AG09309 (cell line): ENCODE measurements around the gene PTPRN2.

ENCODE experiments used
- DNase-seq: peaks from one replicate; pipeline ENCODE4 v3.0.0-alpha.2; 2010; ENCODE audit warnings: low read depth
- H3K4me3 ChIP-seq: 2 replicates; pipeline ENCODE4 v1.5.1; 2011; ENCODE audit warnings: mild to moderate bottlenecking, low read depth, low read length, moderate library complexity; ENCODE audit not compliant: control insufficient read depth
- CTCF ChIP-seq: IDR thresholded peaks from 2 replicates; pipeline ENCODE4 v1.5.1; 2011; ENCODE audit warnings: mild to moderate bottlenecking, low read depth, low read length, inconsistent platforms; ENCODE audit not compliant: insufficient read depth, control insufficient read depth; ENCODE audit errors: missing control alignments

The PTPRN2 gene

DNA sequence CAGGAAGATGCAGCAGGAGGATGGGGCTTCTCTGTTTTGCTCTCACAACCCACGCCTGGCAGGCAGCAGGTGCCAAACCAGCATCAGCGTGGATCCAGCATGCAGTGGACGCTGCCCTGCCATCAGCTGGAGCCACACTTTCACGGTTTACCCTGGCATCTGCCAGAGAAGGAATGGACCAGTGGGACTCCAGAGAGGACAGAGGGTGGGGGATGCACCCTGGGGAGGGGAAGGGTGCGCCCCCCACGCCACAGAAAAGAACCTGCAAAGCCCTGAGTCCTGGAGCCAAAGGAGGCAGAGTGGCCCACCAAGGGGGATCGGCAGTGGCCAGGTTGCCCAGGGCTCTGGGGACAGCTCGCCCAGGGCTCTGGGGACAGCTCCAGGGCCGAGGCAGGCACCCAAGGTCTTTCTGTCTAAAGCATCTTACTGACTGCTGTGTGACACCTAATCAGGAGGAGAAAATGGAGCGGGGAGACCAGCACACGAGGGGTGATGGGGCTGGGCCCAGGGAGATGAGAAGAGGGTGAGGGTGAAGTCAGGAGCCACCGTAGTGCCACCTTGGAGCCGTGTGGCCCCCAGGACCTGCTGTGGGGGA lies 1025.7 kb downstream of the PTPRN2 start:
- H3K4me3 ChIP-seq = no peak overlapping the region
- no peak for DNase-seq
- no peak for TF ChIP-seq CTCF

GRCh38 chr7:157561523-157561785 lies 1026.2 kb downstream of the PTPRN2 start:
- no peak for TF ChIP-seq CTCF
- H3K4me3 ChIP-seq = no peak overlapping the region
- DNase-seq = no peak

DNA sequence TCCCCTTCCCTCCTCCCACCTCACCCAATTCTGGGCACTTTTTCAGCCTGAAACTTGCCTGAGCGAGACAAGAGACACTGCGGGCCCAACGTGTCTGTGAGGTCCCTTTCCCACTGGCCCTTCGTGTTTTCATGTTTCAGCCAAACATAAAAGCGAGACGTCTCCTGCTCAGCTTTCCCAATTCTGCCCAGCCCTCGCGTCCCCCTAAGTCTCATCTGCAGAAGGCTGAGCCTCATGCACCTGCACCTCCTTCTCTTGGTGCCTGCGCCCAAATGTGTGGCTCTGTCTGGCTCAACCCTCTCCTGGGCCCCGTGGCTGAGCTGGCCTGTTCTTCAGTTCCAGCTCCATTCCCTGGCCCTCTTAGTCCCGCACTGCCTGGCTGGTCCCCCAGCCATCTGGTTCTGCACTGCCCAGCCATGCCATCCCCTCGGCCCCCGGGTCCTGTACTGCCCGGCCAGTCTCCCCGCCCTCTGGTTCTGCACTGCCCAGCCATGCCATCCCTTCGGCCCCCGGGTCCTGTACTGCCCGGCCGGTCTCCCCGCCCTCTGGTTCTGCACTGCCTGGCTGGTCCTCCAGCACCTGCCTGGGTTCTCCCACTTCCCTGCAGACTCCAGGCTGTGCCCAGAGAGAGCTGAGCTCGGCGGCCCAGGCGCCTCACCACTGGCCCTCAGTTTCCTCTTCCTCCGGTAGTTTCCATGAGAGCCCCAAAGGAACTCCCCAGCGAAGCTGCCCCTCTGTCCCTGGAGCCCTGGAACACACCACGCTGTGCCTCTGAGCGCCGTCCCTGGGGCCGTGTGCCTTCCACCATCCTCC lies 1026.7 kb downstream of the PTPRN2 start:
- H3K4me3 ChIP-seq = no peak overlapping the region
- no peak for TF ChIP-seq CTCF
- DNase-seq = no peak

DNA sequence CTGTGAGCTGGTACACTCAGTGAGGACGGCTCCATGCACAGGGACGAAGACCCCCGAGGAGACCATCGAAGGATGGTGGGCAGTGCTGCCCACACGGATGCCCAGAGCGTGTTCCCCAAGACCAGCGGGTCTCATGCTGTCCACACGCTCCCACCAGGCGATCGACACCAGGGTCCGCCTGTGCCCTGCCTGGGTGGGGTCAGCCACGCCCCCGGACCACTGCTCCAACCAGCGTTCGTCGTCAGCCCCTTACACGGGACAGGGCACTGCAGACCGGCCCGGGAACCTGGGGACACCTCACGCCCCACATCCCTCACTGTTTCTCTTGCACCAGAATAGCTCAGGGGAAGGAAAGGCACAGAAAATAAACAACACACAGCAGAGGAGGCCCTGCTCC lies 1027.4 kb downstream of the PTPRN2 start:
- no peak overlapping the region for H3K4me3 ChIP-seq
- no peak for TF ChIP-seq CTCF
- DNase-seq = no peak

- TF ChIP-seq CTCF = no peak
- no peak for DNase-seq
- H3K4me3 ChIP-seq = no peak overlapping the region
These were observed 1027.9 kb downstream of the PTPRN2 start for GRCh38 chr7:157559596-157560257.

DNA sequence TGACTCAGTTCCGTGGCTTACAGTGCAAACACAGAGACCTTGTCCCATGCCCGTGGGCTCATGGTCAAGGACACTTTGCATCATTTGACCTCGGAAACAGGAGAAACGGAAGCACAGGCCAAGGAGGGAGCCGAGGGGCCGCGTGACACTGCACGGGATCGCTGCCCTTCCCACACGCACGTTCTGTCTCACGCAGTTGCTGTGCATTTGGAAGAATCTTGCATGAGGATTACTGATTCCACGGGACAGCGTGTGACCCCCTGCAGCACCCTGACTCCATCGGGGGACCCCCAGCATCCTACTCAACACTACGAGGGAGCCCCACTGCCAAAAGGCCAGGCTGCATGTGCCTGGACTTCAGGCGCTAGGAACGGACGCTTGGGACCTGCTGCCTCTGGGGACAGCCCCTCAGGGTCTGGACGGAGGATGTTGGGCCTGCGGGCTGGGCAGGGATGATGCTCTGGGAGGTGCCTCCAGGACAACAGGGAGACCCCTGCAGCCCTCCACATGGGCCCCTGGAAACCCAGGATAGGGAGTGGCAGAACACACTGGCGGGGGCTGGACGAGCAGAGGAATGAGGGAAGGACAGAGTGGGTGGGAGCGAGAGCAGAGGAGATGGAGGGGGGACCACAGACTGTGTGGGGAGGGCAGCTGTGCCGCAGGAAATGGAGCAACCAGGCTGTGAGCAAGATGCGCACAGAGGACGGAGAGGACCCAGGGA lies 1028.6 kb downstream of the PTPRN2 start:
- no peak for DNase-seq
- no peak overlapping the region for H3K4me3 ChIP-seq
- TF ChIP-seq CTCF = no peak
